OCI-LY1 (cell line): Measurements from ENCODE around the gene WIPF3.

Experiments
- H2AFZ ChIP-seq: fragments of 200-600 bp; sonication (generic), shearing (Covaris generic); 2 replicates; pipeline ENCODE4 v1.6.0; 2014; ENCODE audit warnings: antibody characterized with exemption, mild to moderate bottlenecking, low read length
- H3F3A ChIP-seq: fragments of 200-600 bp; sonication (generic), shearing (Covaris generic); 2 replicates; pipeline ENCODE4 v1.6.0; 2014; ENCODE audit warnings: mild to moderate bottlenecking, antibody characterized with exemption, low read length, moderate library complexity; ENCODE audit not compliant: insufficient read depth
- H3K27ac ChIP-seq: fragments of 200-600 bp; sonication (generic); 2 replicates; pipeline ENCODE4 v1.5.1; 2014; ENCODE audit warnings: low read length, mixed run types, mild to moderate bottlenecking, low read depth; ENCODE audit not compliant: poor library complexity, severe bottlenecking
- H3K27me3 ChIP-seq: fragments of 200-600 bp; sonication (generic); 2 replicates; pipeline ENCODE4 v1.6.0; 2014; ENCODE audit warnings: antibody characterized with exemption, mild to moderate bottlenecking, low read length, moderate library complexity; ENCODE audit not compliant: insufficient read depth
- H3K36me3 ChIP-seq: fragments of 200-600 bp; sonication (generic); 2 replicates; pipeline ENCODE4 v1.6.1; 2014; ENCODE audit warnings: mild to moderate bottlenecking, antibody characterized with exemption, low read length, moderate library complexity, mixed read lengths; ENCODE audit not compliant: insufficient read depth
- H3K4me1 ChIP-seq: fragments of 200-600 bp; sonication (generic); 2 replicates; pipeline ENCODE4 v1.5.1; 2014; ENCODE audit warnings: mild to moderate bottlenecking, low read length, moderate library complexity; ENCODE audit not compliant: insufficient read depth, severe bottlenecking
- H3K4me2 ChIP-seq: fragments of 200-600 bp; sonication (generic), shearing (Covaris generic); 2 replicates; pipeline ENCODE4 v1.6.1; 2014; ENCODE audit warnings: low read length
- H3K4me3 ChIP-seq: fragments of 200-600 bp; sonication (generic); 2 replicates; pipeline ENCODE4 v1.5.1; 2014; ENCODE audit warnings: low read length, low read depth, mild to moderate bottlenecking, mixed read lengths; ENCODE audit not compliant: poor library complexity, severe bottlenecking
- H3K79me2 ChIP-seq: fragments of 200-600 bp; shearing (Covaris generic); 2 replicates; pipeline ENCODE4 v1.6.1; 2016; ENCODE audit warnings: mixed run types, low read length, mixed read lengths; ENCODE audit not compliant: insufficient read depth
- H3K9ac ChIP-seq: fragments of 200-600 bp; sonication (generic), shearing (Covaris generic); 2 replicates; pipeline ENCODE4 v1.6.1; 2014; ENCODE audit warnings: mild to moderate bottlenecking, low read length, mixed read lengths
- H3K9me2 ChIP-seq: fragments of 200-600 bp; sonication (generic), shearing (Covaris generic); 2 replicates; pipeline ENCODE4 v1.6.1; 2014; ENCODE audit warnings: low read depth, mild to moderate bottlenecking, low read length, mixed read lengths
- H3K9me3 ChIP-seq: fragments of 200-600 bp; shearing (Covaris generic); 2 replicates; pipeline ENCODE4 v1.6.1; 2014; ENCODE audit warnings: low read length, mixed read lengths
- H4K20me1 ChIP-seq: fragments of 200-600 bp; sonication (generic), shearing (Covaris generic); 2 replicates; pipeline ENCODE4 v1.6.0; 2016; ENCODE audit warnings: mild to moderate bottlenecking, low read length; ENCODE audit not compliant: insufficient read depth
- EZH2 ChIP-seq: fragments of 200-600 bp; sonication (generic), shearing (Covaris generic); IDR thresholded peaks from 2 replicates; pipeline ENCODE4 v1.8.0; 2017; ENCODE audit warnings: borderline replicate concordance, mixed run types, mild to moderate bottlenecking, antibody characterized with exemption, low read length, moderate library complexity, mixed read lengths
- TF ChIP-seq, protein P1 (sequence below): fragments of 200-600 bp; sonication (generic), shearing (Covaris generic); IDR thresholded peaks from 2 replicates; pipeline ENCODE4 v1.5.1; 2017; ENCODE audit warnings: mild to moderate bottlenecking, antibody characterized with exemption, low read length, moderate library complexity, mixed read lengths

Gene WIPF3

GRCh38 chr7:29839921-29840320 is 33.6 kb downstream of the WIPF3 start:
- H3K27ac ChIP-seq, result no peak overlapping the region
- no peaks in the 10 kb centered on the region for H3K9me2 ChIP-seq
- H3K27me3 ChIP-seq, result no peaks in the 10 kb centered on the region
- H3K79me2 ChIP-seq, result no peaks in the 10 kb centered on the region
- H3K4me3 ChIP-seq, result no peak overlapping the region
- no peak overlapping the region for H3K4me2 ChIP-seq
- H3F3A ChIP-seq, result no peaks in the 10 kb centered on the region
- no peak for TF ChIP-seq EZH2
- TF ChIP-seq, protein P1, sequence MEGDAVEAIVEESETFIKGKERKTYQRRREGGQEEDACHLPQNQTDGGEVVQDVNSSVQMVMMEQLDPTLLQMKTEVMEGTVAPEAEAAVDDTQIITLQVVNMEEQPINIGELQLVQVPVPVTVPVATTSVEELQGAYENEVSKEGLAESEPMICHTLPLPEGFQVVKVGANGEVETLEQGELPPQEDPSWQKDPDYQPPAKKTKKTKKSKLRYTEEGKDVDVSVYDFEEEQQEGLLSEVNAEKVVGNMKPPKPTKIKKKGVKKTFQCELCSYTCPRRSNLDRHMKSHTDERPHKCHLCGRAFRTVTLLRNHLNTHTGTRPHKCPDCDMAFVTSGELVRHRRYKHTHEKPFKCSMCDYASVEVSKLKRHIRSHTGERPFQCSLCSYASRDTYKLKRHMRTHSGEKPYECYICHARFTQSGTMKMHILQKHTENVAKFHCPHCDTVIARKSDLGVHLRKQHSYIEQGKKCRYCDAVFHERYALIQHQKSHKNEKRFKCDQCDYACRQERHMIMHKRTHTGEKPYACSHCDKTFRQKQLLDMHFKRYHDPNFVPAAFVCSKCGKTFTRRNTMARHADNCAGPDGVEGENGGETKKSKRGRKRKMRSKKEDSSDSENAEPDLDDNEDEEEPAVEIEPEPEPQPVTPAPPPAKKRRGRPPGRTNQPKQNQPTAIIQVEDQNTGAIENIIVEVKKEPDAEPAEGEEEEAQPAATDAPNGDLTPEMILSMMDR, result no peak
- H2AFZ ChIP-seq, result no peak overlapping the region; the same call in 1 of the 2 replicates
- no peaks in the 10 kb centered on the region for H3K4me1 ChIP-seq
- no peak overlapping the region for H3K9ac ChIP-seq
- H4K20me1 ChIP-seq, result no peaks in the 10 kb centered on the region
- no peaks in the 10 kb centered on the region for H3K36me3 ChIP-seq
- no peaks in the 10 kb centered on the region for H3K9me3 ChIP-seq

GRCh38 chr7:29840701-29841100 is 34.4 kb downstream of the WIPF3 start:
- Histone ChIP-seq H3K4me3 (no peak overlapping the region), H2AFZ (no peak overlapping the region), H3K36me3 (no peaks in the 10 kb centered on the region), H3K4me2 (no peak overlapping the region), H3K9ac (no peak overlapping the region), H3K27ac (no peak overlapping the region), H3K4me1 (no peaks in the 10 kb centered on the region), H3K79me2 (no peaks in the 10 kb centered on the region), H3K9me3 (no peaks in the 10 kb centered on the region), H3K27me3 (no peaks in the 10 kb centered on the region), H4K20me1 (no peaks in the 10 kb centered on the region), H3K9me2 (no peaks in the 10 kb centered on the region), H3F3A (no peaks in the 10 kb centered on the region)
- TF ChIP-seq EZH2, result no peak
- TF ChIP-seq, protein P1, result no peak

- H3K27me3 ChIP-seq, result no peaks in the 10 kb centered on the region
- H2AFZ ChIP-seq, result no peak overlapping the region
These were observed 35.8 kb downstream of the WIPF3 start for GRCh38 chr7:29841926-29842701.

More at GRCh38 chr7:29841926-29842701, 35.8 kb downstream of the WIPF3 start:
- Histone ChIP-seq H3K79me2 (no peaks in the 10 kb centered on the region), H3F3A (no peaks in the 10 kb centered on the region), H3K4me1 (no peaks in the 10 kb centered on the region), H3K9me3 (no peaks in the 10 kb centered on the region), H3K9ac (no peak overlapping the region), H3K4me2 (no peak overlapping the region), H3K36me3 (no peaks in the 10 kb centered on the region), H4K20me1 (no peaks in the 10 kb centered on the region), H3K27ac (no peak overlapping the region), H3K9me2 (no peaks in the 10 kb centered on the region), H3K4me3 (no peak overlapping the region)
- TF ChIP-seq, protein P1, result no peak
- TF ChIP-seq EZH2, result no peak
